Testis (tissue), 3 donors: ENCODE results near the gene DMD. TPM values are rescaled to one million over a fixed set of nuclear protein-coding genes. Genes with fewer than 3 reads are reported as not detected.

Experiments used
- DNase-seq: peaks from one replicate; pipeline ENCODE4 v3.0.0-alpha.2; 2019
- H3K27ac ChIP-seq, 2 donors: fragments of 200-600 bp; sonication (generic); one replicate each; pipeline ENCODE4 v1.5.1; 2019
- H3K27me3 ChIP-seq: fragments of 200-600 bp; sonication (generic); one replicate; pipeline ENCODE4 v1.5.1; 2019
- H3K36me3 ChIP-seq: fragments of 200-600 bp; sonication (generic); one replicate; pipeline ENCODE4 v1.5.1; 2017; ENCODE audit warnings: low read depth; ENCODE audit errors: missing control alignments
- H3K4me1 ChIP-seq: fragments of 200-600 bp; sonication (generic); one replicate; pipeline ENCODE4 v1.5.1; 2019
- H3K4me3 ChIP-seq, 2 donors: fragments of 200-600 bp; sonication (generic); one replicate each; pipeline ENCODE4 v1.5.1; 2017 to 2019
- H3K9me3 ChIP-seq: fragments of 200-600 bp; sonication (generic); one replicate; pipeline ENCODE4 v1.5.1; 2017
- POLR2A ChIP-seq: fragments of 450-650 bp; IDR thresholded peaks from one replicate; pipeline ENCODE4 v1.6.1; 2017; ENCODE audit warnings: antibody characterized with exemption, mild to moderate bottlenecking, moderate library complexity
- WGBS, 2 donors: methylation state at CpG; one replicate each; pipeline ENCODE4 v1.1.5; 2018; 5-methylcytosine and 5-hydroxymethylcytosine counted together
- intact Hi-C: fragments of 100-400 bp; cut with DNase I; formaldehyde crosslinking; loops from one replicate; pipeline ENCODE4 v1.15.1; 2023; ENCODE audit warnings: low total_unique reads
- polyA plus RNA-seq: library from polyadenylated mRNA; stranded (reverse); fragments of 350-450 nt; fragmentation: Illumina TruSeq; extraction: RNeasy Lipid Tissue Mini Kit (QIAGEN cat#74804); gene quantifications from one replicate; pipeline ENCODE4 v1.2.3, GENCODE V29; 2014; ENCODE audit warnings: low read depth, low replicate concordance; ENCODE audit not compliant: insufficient read depth
- total RNA-seq, 2 donors: library from RNA; depleted of rRNA; stranded (reverse); fragments of >200 nt; gene quantifications; one replicate each; pipeline ENCODE4 v1.2.3, GENCODE V29; 2016
- TF ChIP-seq, protein P1 (sequence below), 3 experiments: fragments of 450-650 bp in 2 of 3; fragments of 200-600 bp in 1 of 3; sonication (generic) in 1 of 3; IDR thresholded peaks; one replicate each; pipeline ENCODE4 v1.5.1; 2016 to 2019; ENCODE audit warnings: antibody characterized with exemption in 3 of 3, mild to moderate bottlenecking in 2 of 3, moderate library complexity in 1 of 3

The DMD gene
- total and polyA plus RNA-seq, 3 donors from 2014 or later = 11.3 to 34.1 (median 24.2) TPM

- intact Hi-C loops = no loop called here
- Histone ChIP-seq H3K36me3 (no peaks in the 10 kb centered on the region), H3K9me3 (no peaks in the 10 kb centered on the region), H3K4me3 (no peak overlapping the region), H3K27me3 (no peaks in the 10 kb centered on the region), H3K4me1 (no peaks in the 10 kb centered on the region), H3K27ac (no peak overlapping the region)
- TF ChIP-seq, protein P1, sequence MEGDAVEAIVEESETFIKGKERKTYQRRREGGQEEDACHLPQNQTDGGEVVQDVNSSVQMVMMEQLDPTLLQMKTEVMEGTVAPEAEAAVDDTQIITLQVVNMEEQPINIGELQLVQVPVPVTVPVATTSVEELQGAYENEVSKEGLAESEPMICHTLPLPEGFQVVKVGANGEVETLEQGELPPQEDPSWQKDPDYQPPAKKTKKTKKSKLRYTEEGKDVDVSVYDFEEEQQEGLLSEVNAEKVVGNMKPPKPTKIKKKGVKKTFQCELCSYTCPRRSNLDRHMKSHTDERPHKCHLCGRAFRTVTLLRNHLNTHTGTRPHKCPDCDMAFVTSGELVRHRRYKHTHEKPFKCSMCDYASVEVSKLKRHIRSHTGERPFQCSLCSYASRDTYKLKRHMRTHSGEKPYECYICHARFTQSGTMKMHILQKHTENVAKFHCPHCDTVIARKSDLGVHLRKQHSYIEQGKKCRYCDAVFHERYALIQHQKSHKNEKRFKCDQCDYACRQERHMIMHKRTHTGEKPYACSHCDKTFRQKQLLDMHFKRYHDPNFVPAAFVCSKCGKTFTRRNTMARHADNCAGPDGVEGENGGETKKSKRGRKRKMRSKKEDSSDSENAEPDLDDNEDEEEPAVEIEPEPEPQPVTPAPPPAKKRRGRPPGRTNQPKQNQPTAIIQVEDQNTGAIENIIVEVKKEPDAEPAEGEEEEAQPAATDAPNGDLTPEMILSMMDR (IDR thresholded peaks at IDR 0.05) = no peak
- no peak for TF ChIP-seq POLR2A
- 85 to 98% methylated on average over 3 of the region's 3 CpGs for WGBS, 2 donors
- no peak for DNase-seq
These were observed 1655.8 kb downstream of the DMD start for GRCh38 chrX:31555506-31555905.

DNA sequence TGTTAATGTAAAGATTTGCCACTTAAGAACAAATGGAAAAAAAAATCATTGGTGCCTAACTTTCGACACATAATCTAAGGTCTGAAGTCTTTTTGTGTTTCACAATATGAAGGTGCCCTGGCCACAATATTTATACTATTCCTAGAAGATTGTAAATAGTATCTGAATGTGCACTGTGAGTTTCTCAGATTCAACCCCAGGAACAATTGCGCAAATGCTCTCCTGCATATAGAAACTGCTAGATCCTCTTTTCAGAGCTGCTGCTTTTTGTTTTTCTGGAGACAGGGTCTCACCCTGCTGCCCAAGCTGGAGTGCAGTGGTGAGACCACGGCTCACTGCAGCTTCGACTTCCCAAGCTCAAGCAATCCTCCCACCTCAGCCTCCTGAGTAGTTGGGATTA lies 1659.4 kb downstream of the DMD start:
- 86 to 94% methylated on average over 2 to 4 of the region's 4 CpGs for WGBS, 2 donors
- no peak overlapping the region for H3K27ac ChIP-seq
- no peak for DNase-seq
- H3K36me3 ChIP-seq = no peaks in the 10 kb centered on the region
- no peaks in the 10 kb centered on the region for H3K27me3 ChIP-seq
- TF ChIP-seq, protein P1 (IDR thresholded peaks at IDR 0.05) = no peak
- no peak for TF ChIP-seq POLR2A
- H3K9me3 ChIP-seq = no peaks in the 10 kb centered on the region
- H3K4me1 ChIP-seq = no peaks in the 10 kb centered on the region
- intact Hi-C loops = no loop called here
- no peak overlapping the region for H3K4me3 ChIP-seq

DNA sequence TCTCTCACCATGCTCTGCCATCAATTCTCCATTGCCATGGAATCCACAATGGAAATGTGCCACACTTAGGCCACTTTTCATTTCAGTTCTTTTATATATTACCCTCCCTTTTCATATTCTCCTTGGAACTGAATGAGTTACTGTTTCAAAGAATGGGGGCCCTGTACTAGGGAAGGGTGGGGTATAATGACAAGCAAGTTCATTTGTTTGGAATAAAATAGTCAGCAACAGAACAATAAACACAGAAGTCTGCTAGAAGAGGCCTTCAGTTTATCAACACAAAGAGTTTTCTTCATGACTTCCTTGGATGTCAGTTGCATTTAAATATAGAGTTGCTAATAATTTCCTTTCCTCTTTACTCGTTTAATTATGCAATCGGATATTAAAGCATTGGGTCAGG lies 1661.2 kb downstream of the DMD start:
- Histone ChIP-seq H3K9me3 (no peaks in the 10 kb centered on the region), H3K4me3 (no peak overlapping the region), H3K27me3 (no peaks in the 10 kb centered on the region), H3K27ac (no peak overlapping the region), H3K36me3 (no peaks in the 10 kb centered on the region), H3K4me1 (no peaks in the 10 kb centered on the region)
- WGBS, 2 donors = 67 to 88% methylated on average over 2 of the region's 2 CpGs
- DNase-seq = no peak
- intact Hi-C loops = no loop called here
- no peak for TF ChIP-seq POLR2A
- TF ChIP-seq, protein P1 (IDR thresholded peaks at IDR 0.05) = no peak

GRCh38 chrX:31547816-31548215 lies 1663.5 kb downstream of the DMD start:
- 80 to 85% methylated on average over 1 to 3 of the region's 3 CpGs for WGBS, 2 donors
- TF ChIP-seq, protein P1 (IDR thresholded peaks at IDR 0.05) = no peak
- no peaks in the 10 kb centered on the region for H3K36me3 ChIP-seq

GRCh38 chrX:31547416-31547815 lies 1663.9 kb downstream of the DMD start:
- Histone ChIP-seq H3K9me3 (no peaks in the 10 kb centered on the region), H3K36me3 (no peaks in the 10 kb centered on the region), H3K4me1 (no peaks in the 10 kb centered on the region), H3K27me3 (no peaks in the 10 kb centered on the region), H3K27ac (no peak overlapping the region), H3K4me3 (no peak overlapping the region)
- DNase-seq = no peak
- TF ChIP-seq POLR2A = no peak
- TF ChIP-seq, protein P1 (IDR thresholded peaks at IDR 0.05) = no peak
- intact Hi-C loops = no loop called here
- WGBS, 2 donors = 91 to 97% methylated on average over 3 of the region's 3 CpGs

More at GRCh38 chrX:31547816-31548215, 1663.5 kb downstream of the DMD start:
- Histone ChIP-seq H3K27me3 (no peaks in the 10 kb centered on the region), H3K4me1 (no peaks in the 10 kb centered on the region), H3K9me3 (no peaks in the 10 kb centered on the region), H3K27ac (no peak overlapping the region), H3K4me3 (no peak overlapping the region)
- DNase-seq = no peak
- intact Hi-C loops = no loop called here
